Erythroblast (primary cell): ENCODE data around the gene CEP83.

ENCODE experiments used
- DNase-seq, 2 experiments: peaks; one replicate each; lab custom pipeline; 2025; lab: John Stamatoyannopoulos, UW
- GATA1 ChIP-seq: IDR thresholded peaks from 2 replicates; pipeline ENCODE4 v1.6.1; 2011; ENCODE audit warnings: low read depth, mild to moderate bottlenecking, control low read depth, low read length, moderate library complexity
- POLR2A ChIP-seq: IDR thresholded peaks from 2 replicates; pipeline ENCODE4 v1.6.1; 2011; ENCODE audit warnings: mild to moderate bottlenecking, low read length

The CEP83 gene

GRCh38 chr12:94262228-94263010, 197.2 kb downstream of the CEP83 start:
- TF ChIP-seq GATA1 (no peak), POLR2A (no peak)
- peak; percentile 55 to 67 for DNase-seq

- DNase-seq, result no peak
- TF ChIP-seq GATA1 (no peak), POLR2A (no peak)
Measured at GRCh38 chr12:94261786-94262185, 197.9 kb downstream of the CEP83 start.

GRCh38 chr12:94261119-94261518, 198.5 kb downstream of the CEP83 start:
- TF ChIP-seq GATA1 (no peak), POLR2A (no peak)
- no peak for DNase-seq

GRCh38 chr12:94260717-94261116, 198.9 kb downstream of the CEP83 start:
- TF ChIP-seq GATA1, result no peak
- TF ChIP-seq POLR2A, result no peak
- no peak for DNase-seq

GRCh38 chr12:94260017-94260416, 199.7 kb downstream of the CEP83 start:
- TF ChIP-seq POLR2A, result no peak
- no peak for TF ChIP-seq GATA1
- DNase-seq, result no peak

GRCh38 chr12:94258593-94258992, 201.1 kb downstream of the CEP83 start:
- DNase-seq, result no peak
- TF ChIP-seq GATA1 (no peak), POLR2A (no peak)
